Activated B cell treated with CpG ODN at 0.5 μM for 24 hours (primary cell): ENCODE results near the gene ATP6V0E1. TPM values are rescaled to one million over a fixed set of nuclear protein-coding genes. Genes with fewer than 3 reads are reported as not detected.

Experiments
- ATAC-seq: fragments of 200-7000 bp; cut with Tn5 transposase; one replicate; pipeline ENCODE4 v1.10.0; 2021; ENCODE audit warnings: low read depth, mild to moderate bottlenecking, moderate library complexity
- CTCF ChIA-PET: fragments of 350-600 bp; sonication (Branson Sonifier 250); formaldehyde crosslinking; loops from one replicate; lab custom pipeline; 2021; ENCODE audit warnings: antibody characterized with exemption; lab: Charles Lee
- POLR2A ChIA-PET: fragments of 350-600 bp; sonication (Branson Sonifier 250); formaldehyde crosslinking; loops from one replicate; lab custom pipeline; 2021; ENCODE audit warnings: antibody characterized with exemption; lab: Charles Lee
- DNase-seq: peaks from one replicate; pipeline ENCODE4 v3.0.0; 2022
- H3K27ac Mint-ChIP-seq: one replicate; pipeline ENCODE4 v1.8.0; 2020; ENCODE audit warnings: mixed read lengths
- H3K27me3 Mint-ChIP-seq: one replicate; pipeline ENCODE4 v1.8.0; 2021; ENCODE audit warnings: mixed read lengths
- H3K36me3 Mint-ChIP-seq: one replicate; pipeline ENCODE4 v1.8.0; 2021; ENCODE audit warnings: low read depth, mixed read lengths
- H3K4me1 Mint-ChIP-seq: one replicate; pipeline ENCODE4 v1.8.0; 2021; ENCODE audit warnings: mixed read lengths
- H3K4me3 Mint-ChIP-seq: one replicate; pipeline ENCODE4 v1.8.0; 2020; ENCODE audit warnings: mild to moderate bottlenecking, mixed read lengths
- H3K9me3 Mint-ChIP-seq: one replicate; pipeline ENCODE4 v1.8.0; 2020; ENCODE audit warnings: mixed read lengths
- intact Hi-C: fragments of 100-400 bp; cut with micrococcal nuclease; formaldehyde crosslinking; loops from one replicate; pipeline ENCODE4 v1.15.1; 2024
- total RNA-seq: library from RNA; stranded (reverse); gene quantifications from 2 replicates; pipeline ENCODE4 v1.2.3, GENCODE V29; 2022
- TF ChIP-seq, protein P1 (sequence below): fragments of 200-600 bp; IDR thresholded peaks from one replicate; pipeline ENCODE4 v1.8.0; 2022; ENCODE audit warnings: antibody characterized with exemption, mild to moderate bottlenecking

The ATP6V0E1 gene
- total RNA-seq, 1 donor from 2014 or later: 191 TPM

DNA sequence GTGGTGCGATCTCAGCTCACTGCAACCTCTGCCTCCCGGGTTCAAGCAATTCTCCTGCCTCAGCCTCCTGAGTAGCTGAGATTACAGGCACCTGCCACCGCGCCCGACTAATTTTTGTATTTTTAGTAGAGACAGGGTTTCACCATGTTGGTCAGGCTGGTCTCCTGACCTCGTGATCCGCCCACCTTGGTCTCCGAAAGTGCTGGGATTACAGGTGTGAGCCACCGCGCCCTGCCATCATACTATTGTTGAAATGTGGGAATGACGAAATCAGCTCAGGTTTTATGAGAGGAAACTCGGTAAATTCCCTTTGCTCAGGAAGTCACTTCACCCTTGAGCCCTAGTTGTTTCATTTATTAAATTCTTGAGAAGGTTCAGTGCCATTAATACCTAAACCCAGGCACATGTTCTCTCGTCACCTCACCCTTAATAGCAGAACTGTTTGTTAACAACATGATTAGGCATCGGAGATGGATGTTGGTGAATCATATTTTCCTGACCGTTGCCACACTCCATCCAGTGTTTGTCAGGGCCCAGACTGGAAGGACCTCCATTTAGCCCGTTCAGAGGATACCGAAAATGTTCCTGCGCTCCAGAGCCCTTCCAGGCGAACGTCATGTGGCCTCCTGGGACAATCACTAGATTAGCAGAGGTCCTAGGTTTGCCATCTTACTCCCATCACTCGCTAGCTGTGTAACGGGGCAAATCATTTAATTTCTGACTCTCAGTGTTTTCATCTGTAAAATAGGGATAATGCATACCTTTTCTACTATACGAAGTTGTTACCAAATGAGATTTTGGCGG is 52.5 kb downstream of the ATP6V0E1 start:
- Mint-ChIP-seq H3K4me1 (peaks cover 57% of the 10 kb centered on the region), H3K4me3 (peak overlapping the region; percentile 82), H3K9me3 (no peaks in the 10 kb centered on the region), H3K27me3 (no peaks in the 10 kb centered on the region), H3K36me3 (peaks cover 24% of the 10 kb centered on the region), H3K27ac (peak overlapping the region; percentile 91)
- CTCF ChIA-PET: interaction anchor here (0.8 to 2.2 kb wide), 3 partner anchors 22 to 109 kb away, joined by 3 to 10 read pairs (median 5); partner anchors contain the start of gene BNIP1
- POLR2A ChIA-PET: interaction anchor here (0.7 to 2.0 kb wide), 11 partner anchors 9 to 79 kb away, joined by 3 to 31 read pairs (median 4); partner anchors contain the start of gene ATP6V0E1
- intact Hi-C loops: loop anchor here (1.0 to 5.0 kb wide), 3 partner anchors 21 to 108 kb away; partner anchors contain the start of genes ATP6V0E1 and BNIP1
- TF ChIP-seq, protein P1, sequence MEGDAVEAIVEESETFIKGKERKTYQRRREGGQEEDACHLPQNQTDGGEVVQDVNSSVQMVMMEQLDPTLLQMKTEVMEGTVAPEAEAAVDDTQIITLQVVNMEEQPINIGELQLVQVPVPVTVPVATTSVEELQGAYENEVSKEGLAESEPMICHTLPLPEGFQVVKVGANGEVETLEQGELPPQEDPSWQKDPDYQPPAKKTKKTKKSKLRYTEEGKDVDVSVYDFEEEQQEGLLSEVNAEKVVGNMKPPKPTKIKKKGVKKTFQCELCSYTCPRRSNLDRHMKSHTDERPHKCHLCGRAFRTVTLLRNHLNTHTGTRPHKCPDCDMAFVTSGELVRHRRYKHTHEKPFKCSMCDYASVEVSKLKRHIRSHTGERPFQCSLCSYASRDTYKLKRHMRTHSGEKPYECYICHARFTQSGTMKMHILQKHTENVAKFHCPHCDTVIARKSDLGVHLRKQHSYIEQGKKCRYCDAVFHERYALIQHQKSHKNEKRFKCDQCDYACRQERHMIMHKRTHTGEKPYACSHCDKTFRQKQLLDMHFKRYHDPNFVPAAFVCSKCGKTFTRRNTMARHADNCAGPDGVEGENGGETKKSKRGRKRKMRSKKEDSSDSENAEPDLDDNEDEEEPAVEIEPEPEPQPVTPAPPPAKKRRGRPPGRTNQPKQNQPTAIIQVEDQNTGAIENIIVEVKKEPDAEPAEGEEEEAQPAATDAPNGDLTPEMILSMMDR: no peak
- ATAC-seq (peak; percentile 59), DNase-seq (peak; percentile 17)

DNA sequence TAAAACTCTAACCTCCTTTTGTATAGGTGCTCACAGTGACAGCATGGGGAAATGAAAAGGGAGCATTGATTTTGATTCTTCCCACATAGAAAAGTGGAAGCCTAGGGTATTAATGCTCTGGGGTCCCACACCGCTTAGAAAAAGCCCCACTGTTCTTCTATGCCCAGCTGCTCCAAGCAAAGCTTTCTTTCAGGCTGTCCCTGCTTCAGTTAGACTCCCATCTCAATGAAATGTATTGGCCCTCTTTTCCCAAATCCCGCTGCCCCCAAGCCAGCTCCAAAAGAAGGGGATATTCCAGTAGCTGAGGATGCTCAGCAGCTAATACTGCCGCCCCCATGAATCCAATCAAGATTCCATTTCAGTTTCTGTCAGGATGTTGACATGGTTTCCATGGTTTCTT is 55.6 kb downstream of the ATP6V0E1 start:
- DNase-seq: no peak
- H3K27me3 Mint-ChIP-seq: no peaks in the 10 kb centered on the region
- ChIA-PET POLR2A (interaction anchor here (1.7 kb wide), 1 partner anchor 18 kb away, joined by 4 read pairs; no protein-coding TSS in a partner anchor), CTCF (no interaction called here)
- H3K27ac Mint-ChIP-seq: peak overlapping the region; percentile 69
- peaks cover 16% of the 10 kb centered on the region for H3K36me3 Mint-ChIP-seq
- intact Hi-C loops: loop anchor here (5.0 kb wide), 1 partner anchor 57 kb away; the partner anchor contains the start of gene ATP6V0E1
- no peak for ATAC-seq
- H3K9me3 Mint-ChIP-seq: no peaks in the 10 kb centered on the region
- TF ChIP-seq, protein P1: no peak
- peaks cover 47% of the 10 kb centered on the region for H3K4me1 Mint-ChIP-seq
- no peak overlapping the region for H3K4me3 Mint-ChIP-seq

GRCh38 chr5:173039964-173040363 is 56.4 kb downstream of the ATP6V0E1 start:
- ChIA-PET CTCF (no interaction called here), POLR2A (interaction anchor here (1.7 kb wide), 1 partner anchor 17 kb away, joined by 4 read pairs; no protein-coding TSS in a partner anchor)
- intact Hi-C loops: loop anchor here (5.0 kb wide), 1 partner anchor 58 kb away; the partner anchor contains the start of gene ATP6V0E1
- Mint-ChIP-seq H3K4me3 (no peak overlapping the region), H3K4me1 (peaks cover 39% of the 10 kb centered on the region), H3K27me3 (no peaks in the 10 kb centered on the region), H3K9me3 (no peaks in the 10 kb centered on the region), H3K27ac (peak overlapping the region; percentile 53), H3K36me3 (peaks cover 8% of the 10 kb centered on the region)
- no peak for ATAC-seq
- DNase-seq: no peak
- TF ChIP-seq, protein P1: no peak

GRCh38 chr5:173041881-173042762 is 58.6 kb downstream of the ATP6V0E1 start:
- no peak overlapping the region for H3K27ac Mint-ChIP-seq
- intact Hi-C loops: no loop called here
- TF ChIP-seq, protein P1: no peak
- no peaks in the 10 kb centered on the region for H3K36me3 Mint-ChIP-seq
- H3K9me3 Mint-ChIP-seq: no peaks in the 10 kb centered on the region
- POLR2A ChIA-PET: interaction anchor here (0.5 to 2.1 kb wide), 4 partner anchors 10 to 41 kb away, joined by 3 to 9 read pairs (median 3); no protein-coding TSS in a partner anchor
- H3K4me3 Mint-ChIP-seq: no peak overlapping the region
- H3K4me1 Mint-ChIP-seq: peaks cover 19% of the 10 kb centered on the region
- no peaks in the 10 kb centered on the region for H3K27me3 Mint-ChIP-seq
- CTCF ChIA-PET: interaction anchor here (0.7 kb wide), 1 partner anchor 15 kb away, joined by 3 read pairs; no protein-coding TSS in a partner anchor
- DNase-seq: no peak
- ATAC-seq: no peak
